BE2C (cell line): ENCODE results near the gene GNL2.

ENCODE experiments used
- DNase-seq: peaks from one replicate; pipeline ENCODE4 v3.0.0-alpha.2; 2020
- H3K27me3 ChIP-seq: fragments of 250-450 bp; sonication (Bioruptor Pico); 2 replicates; pipeline ENCODE4 v1.5.1; 2020; ENCODE audit warnings: mild to moderate bottlenecking
- H3K36me3 ChIP-seq: fragments of 250-450 bp; sonication (Bioruptor Pico); 2 replicates; pipeline ENCODE4 v1.5.1; 2020; ENCODE audit warnings: mild to moderate bottlenecking
- H3K4me1 ChIP-seq: fragments of 250-450 bp; sonication (Bioruptor Pico); 2 replicates; pipeline ENCODE4 v1.5.1; 2020
- H3K4me3 ChIP-seq: 2 replicates; pipeline ENCODE4 v1.5.1; 2011; ENCODE audit warnings: low read depth, low read length
- H3K9me3 ChIP-seq: fragments of 250-450 bp; sonication (Bioruptor Pico); 2 replicates; pipeline ENCODE4 v1.5.1; 2020
- CTCF ChIP-seq: IDR thresholded peaks from 2 replicates; pipeline ENCODE4 v1.5.1; 2012; ENCODE audit warnings: mild to moderate bottlenecking, low read depth, low read length

GNL2 gene

GRCh38 chr1:37633938-37634243, 38.2 kb upstream of the GNL2 start:
- peaks cover 48% of the 10 kb centered on the region for H3K27me3 ChIP-seq
- no peaks in the 10 kb centered on the region for H3K9me3 ChIP-seq
- TF ChIP-seq CTCF = no peak
- peak; percentile 16 for DNase-seq
- no peaks in the 10 kb centered on the region for H3K36me3 ChIP-seq
- no peak overlapping the region for H3K4me3 ChIP-seq
- no peaks in the 10 kb centered on the region for H3K4me1 ChIP-seq

- no peak overlapping the region for H3K4me3 ChIP-seq
- H3K27me3 ChIP-seq = peaks cover 48% of the 10 kb centered on the region
- H3K4me1 ChIP-seq = no peaks in the 10 kb centered on the region
- no peaks in the 10 kb centered on the region for H3K9me3 ChIP-seq
- no peak for DNase-seq
- H3K36me3 ChIP-seq = no peaks in the 10 kb centered on the region
- TF ChIP-seq CTCF = no peak
Observed at GRCh38 chr1:37633040-37633937, 37.6 kb upstream of the GNL2 start.

- no peak for TF ChIP-seq CTCF
- no peak overlapping the region for H3K4me3 ChIP-seq
- H3K27me3 ChIP-seq = peaks cover 45% of the 10 kb centered on the region
- no peaks in the 10 kb centered on the region for H3K4me1 ChIP-seq
- no peaks in the 10 kb centered on the region for H3K36me3 ChIP-seq
- H3K9me3 ChIP-seq = no peaks in the 10 kb centered on the region
- no peak for DNase-seq
Observed at GRCh38 chr1:37631036-37631435, 35.3 kb upstream of the GNL2 start.

GRCh38 chr1:37630426-37631028, 34.8 kb upstream of the GNL2 start:
- TF ChIP-seq CTCF = no peak
- H3K4me1 ChIP-seq = no peaks in the 10 kb centered on the region
- H3K27me3 ChIP-seq = peaks cover 40% of the 10 kb centered on the region
- H3K9me3 ChIP-seq = no peaks in the 10 kb centered on the region
- no peak overlapping the region for H3K4me3 ChIP-seq
- H3K36me3 ChIP-seq = no peaks in the 10 kb centered on the region
- no peak for DNase-seq

GRCh38 chr1:37629726-37630425, 34.1 kb upstream of the GNL2 start:
- Histone ChIP-seq H3K4me1 (no peaks in the 10 kb centered on the region), H3K27me3 (peaks cover 33% of the 10 kb centered on the region), H3K9me3 (no peaks in the 10 kb centered on the region), H3K4me3 (no peak overlapping the region), H3K36me3 (no peaks in the 10 kb centered on the region)
- no peak for DNase-seq
- no peak for TF ChIP-seq CTCF
